ENCODE data around the gene BCAS3. TPM values are rescaled to one million over a fixed set of nuclear protein-coding genes. Genes with fewer than 3 reads are reported as not detected.

The BCAS3 gene
- total RNA-seq, 4 donors from 2014 or later, result 41.0 to 81.4 (median 45.6) TPM

DNA sequence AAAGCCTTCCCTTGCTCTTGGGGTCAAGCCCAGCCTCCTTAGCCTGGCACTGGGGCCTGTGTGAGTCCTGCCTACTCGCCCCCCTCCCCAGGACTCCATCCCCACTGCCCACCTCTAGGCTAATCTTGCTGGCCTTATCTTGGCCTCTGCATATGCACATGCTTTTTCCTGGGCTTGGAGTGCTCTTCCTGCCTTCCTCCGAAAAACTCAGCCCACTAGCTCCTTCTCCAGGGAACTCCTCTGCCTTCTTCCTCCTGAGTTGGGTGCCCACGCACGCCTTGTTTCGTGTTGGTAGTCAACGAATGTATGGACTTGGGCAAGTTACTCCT is 738.5 kb downstream of the BCAS3 start:
- Histone ChIP-seq H3K27me3 (peaks cover 23% of the 10 kb centered on the region), H3K27ac (no peak overlapping the region), H3K4me1 (peaks cover 30% of the 10 kb centered on the region), H3K4me3 (no peak overlapping the region), H3K9me3 (no peaks in the 10 kb centered on the region), H3K36me3 (no peaks in the 10 kb centered on the region)
- WGBS, result 93% methylated on average over 6 of the region's 6 CpGs
- DNase-seq (ENCODE audit: low spot score in 2 of 2), result no peak
- TF ChIP-seq, protein P1, sequence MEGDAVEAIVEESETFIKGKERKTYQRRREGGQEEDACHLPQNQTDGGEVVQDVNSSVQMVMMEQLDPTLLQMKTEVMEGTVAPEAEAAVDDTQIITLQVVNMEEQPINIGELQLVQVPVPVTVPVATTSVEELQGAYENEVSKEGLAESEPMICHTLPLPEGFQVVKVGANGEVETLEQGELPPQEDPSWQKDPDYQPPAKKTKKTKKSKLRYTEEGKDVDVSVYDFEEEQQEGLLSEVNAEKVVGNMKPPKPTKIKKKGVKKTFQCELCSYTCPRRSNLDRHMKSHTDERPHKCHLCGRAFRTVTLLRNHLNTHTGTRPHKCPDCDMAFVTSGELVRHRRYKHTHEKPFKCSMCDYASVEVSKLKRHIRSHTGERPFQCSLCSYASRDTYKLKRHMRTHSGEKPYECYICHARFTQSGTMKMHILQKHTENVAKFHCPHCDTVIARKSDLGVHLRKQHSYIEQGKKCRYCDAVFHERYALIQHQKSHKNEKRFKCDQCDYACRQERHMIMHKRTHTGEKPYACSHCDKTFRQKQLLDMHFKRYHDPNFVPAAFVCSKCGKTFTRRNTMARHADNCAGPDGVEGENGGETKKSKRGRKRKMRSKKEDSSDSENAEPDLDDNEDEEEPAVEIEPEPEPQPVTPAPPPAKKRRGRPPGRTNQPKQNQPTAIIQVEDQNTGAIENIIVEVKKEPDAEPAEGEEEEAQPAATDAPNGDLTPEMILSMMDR (IDR thresholded peaks at IDR 0.05), result no peak
- TF ChIP-seq POLR2A (IDR thresholded peaks at IDR 0.05), result no peak
- TF ChIP-seq POLR2AphosphoS5 (IDR thresholded peaks at IDR 0.05), result no peak
- no peak for TF ChIP-seq EP300 (IDR thresholded peaks at IDR 0.05)

DNA sequence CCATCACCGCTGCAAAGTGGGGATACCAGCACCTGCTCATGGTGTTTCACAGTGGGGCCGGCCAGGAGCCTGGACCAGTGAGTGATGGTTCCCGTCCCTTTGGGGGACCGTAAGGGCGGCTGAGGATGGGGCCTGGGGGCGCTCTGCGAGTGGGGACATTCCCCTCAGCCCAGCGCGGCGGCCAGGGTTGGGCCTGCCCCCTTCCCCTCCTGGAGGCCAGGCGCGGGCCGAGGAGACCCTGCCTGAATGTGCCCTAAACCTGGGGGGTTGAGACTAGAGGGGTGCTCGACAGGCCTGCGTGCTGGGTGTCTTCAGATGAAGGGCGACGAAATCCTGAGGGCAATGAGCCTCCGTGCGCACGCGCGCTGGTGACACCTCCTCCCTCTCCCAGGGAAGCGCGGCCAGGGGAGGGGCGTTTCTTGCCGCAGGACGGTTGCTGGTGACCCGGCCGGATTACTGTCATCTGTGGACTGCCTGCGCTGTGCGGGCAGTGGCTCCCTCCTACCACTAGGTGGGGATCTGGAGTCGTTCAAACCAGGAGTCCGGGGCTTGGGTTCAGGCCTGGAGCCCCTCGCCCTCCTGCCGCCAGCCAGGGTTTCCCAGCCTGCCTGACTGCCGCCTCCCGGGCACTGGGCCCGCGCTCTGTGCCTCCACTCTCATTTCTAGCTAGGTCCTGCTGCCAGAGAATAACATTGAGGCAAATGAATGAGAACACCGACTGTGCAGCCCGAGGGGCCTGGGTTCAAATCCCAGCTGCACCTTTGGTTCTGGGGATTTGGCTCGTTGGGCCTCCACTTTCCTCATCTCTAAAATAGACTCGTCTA is 739.1 kb downstream of the BCAS3 start:
- no peak overlapping the region for H3K27ac ChIP-seq
- DNase-seq (ENCODE audit: low spot score in 2 of 2), result peak; percentile 92 to 94
- H3K27me3 ChIP-seq, result peaks cover 21% of the 10 kb centered on the region
- H3K36me3 ChIP-seq, result no peaks in the 10 kb centered on the region
- no peak for TF ChIP-seq EP300 (IDR thresholded peaks at IDR 0.05)
- no peak for TF ChIP-seq POLR2AphosphoS5 (IDR thresholded peaks at IDR 0.05)
- TF ChIP-seq, protein P1 (IDR thresholded peaks at IDR 0.05), result peak; percentile 77 to 96
- no peak for TF ChIP-seq POLR2A (IDR thresholded peaks at IDR 0.05)
- H3K4me3 ChIP-seq, result peak overlapping the region; percentile 3
- peaks cover 24% of the 10 kb centered on the region for H3K4me1 ChIP-seq
- WGBS, result 35% methylated on average over 13 of the region's 43 CpGs
- no peaks in the 10 kb centered on the region for H3K9me3 ChIP-seq

DNA sequence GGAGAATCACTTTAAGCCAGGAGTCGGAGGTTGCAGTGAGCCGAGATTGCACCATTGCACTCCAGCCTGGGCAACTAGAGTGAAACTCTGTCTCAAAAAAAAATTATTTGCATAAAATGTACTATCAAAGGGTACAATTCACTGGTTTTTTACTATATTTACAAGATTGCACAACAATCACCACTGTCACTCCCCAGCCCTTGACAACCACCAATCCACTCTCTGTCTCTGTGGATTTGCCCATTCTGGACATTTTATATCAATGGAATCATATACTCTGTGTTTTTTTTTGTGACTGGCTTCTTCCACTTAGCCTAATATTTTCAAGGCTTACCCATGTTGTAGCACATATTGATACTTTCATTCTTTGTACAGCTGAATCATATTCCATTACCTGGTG is 740.8 kb downstream of the BCAS3 start:
- no peak for DNase-seq (ENCODE audit: low spot score in 2 of 2)
- no peaks in the 10 kb centered on the region for H3K9me3 ChIP-seq
- 100% methylated on average over 2 of the region's 2 CpGs for WGBS
- no peak overlapping the region for H3K27ac ChIP-seq
- no peaks in the 10 kb centered on the region for H3K36me3 ChIP-seq
- peaks cover 13% of the 10 kb centered on the region for H3K4me1 ChIP-seq
- TF ChIP-seq POLR2AphosphoS5 (IDR thresholded peaks at IDR 0.05) (no peak), POLR2A (IDR thresholded peaks at IDR 0.05) (no peak), EP300 (IDR thresholded peaks at IDR 0.05) (no peak)
- TF ChIP-seq, protein P1 (IDR thresholded peaks at IDR 0.05), result no peak
- H3K27me3 ChIP-seq, result peaks cover 29% of the 10 kb centered on the region
- no peak overlapping the region for H3K4me3 ChIP-seq

DNA sequence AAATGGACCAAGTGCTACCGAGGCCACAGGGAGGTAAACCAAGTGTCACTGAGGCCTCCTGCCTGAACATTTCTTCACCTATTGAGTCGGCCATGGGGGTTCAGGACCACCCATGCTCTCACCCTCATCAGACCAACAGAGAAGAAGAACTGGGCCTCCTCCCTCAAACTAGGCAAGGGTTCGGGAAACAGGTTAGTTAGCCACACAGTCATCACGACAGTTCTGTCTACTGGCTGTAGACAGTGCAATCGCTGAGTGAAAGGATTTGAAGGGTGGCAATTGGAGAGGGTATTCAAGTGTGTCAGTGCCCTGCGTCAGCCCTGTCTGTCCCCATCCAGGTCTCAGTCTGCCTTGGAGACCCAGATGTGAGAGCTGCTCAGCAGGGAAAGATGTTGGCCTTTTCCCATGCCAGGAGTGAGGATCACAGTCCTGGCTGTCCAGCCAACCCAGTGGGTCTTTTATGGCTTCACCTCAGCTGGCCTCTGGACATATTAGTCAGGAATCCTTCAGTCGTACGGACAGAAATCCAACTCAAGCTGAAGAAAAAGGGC is 741.9 kb downstream of the BCAS3 start:
- no peak overlapping the region for H3K27ac ChIP-seq
- no peak overlapping the region for H3K4me3 ChIP-seq
- TF ChIP-seq POLR2AphosphoS5 (IDR thresholded peaks at IDR 0.05) (no peak), EP300 (IDR thresholded peaks at IDR 0.05) (no peak), POLR2A (IDR thresholded peaks at IDR 0.05) (no peak)
- TF ChIP-seq, protein P1 (IDR thresholded peaks at IDR 0.05), result no peak
- peaks cover 41% of the 10 kb centered on the region for H3K27me3 ChIP-seq
- H3K36me3 ChIP-seq, result no peaks in the 10 kb centered on the region
- no peaks in the 10 kb centered on the region for H3K9me3 ChIP-seq
- no peak for DNase-seq (ENCODE audit: low spot score in 2 of 2)
- 83% methylated on average over 8 of the region's 8 CpGs for WGBS
- H3K4me1 ChIP-seq, result peaks cover 7% of the 10 kb centered on the region

DNA sequence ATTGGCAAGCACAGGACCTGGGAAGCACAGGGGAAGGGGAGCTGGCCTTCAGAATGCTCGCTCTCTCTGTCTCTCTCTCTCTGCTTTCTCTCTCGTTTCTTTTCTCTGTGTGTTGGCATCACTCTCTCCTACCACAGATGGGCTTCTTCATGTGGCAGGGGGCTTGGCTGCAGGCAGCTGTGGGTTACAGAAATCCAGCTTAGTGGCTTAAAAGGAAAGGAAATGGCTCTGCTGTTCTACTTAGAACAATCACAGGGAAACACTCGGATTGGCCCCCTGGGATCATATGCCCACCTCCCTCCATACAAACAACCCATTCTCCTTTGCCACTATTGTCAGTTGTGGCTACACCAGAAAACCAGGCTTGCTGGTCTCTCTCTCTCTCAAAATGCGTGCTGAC is 742.4 kb downstream of the BCAS3 start:
- peaks cover 7% of the 10 kb centered on the region for H3K4me1 ChIP-seq
- TF ChIP-seq EP300 (IDR thresholded peaks at IDR 0.05) (no peak), POLR2AphosphoS5 (IDR thresholded peaks at IDR 0.05) (no peak), POLR2A (IDR thresholded peaks at IDR 0.05) (no peak)
- TF ChIP-seq, protein P1 (IDR thresholded peaks at IDR 0.05), result no peak
- H3K9me3 ChIP-seq, result no peaks in the 10 kb centered on the region
- no peak overlapping the region for H3K27ac ChIP-seq
- WGBS, result 61% methylated on average over 4 of the region's 4 CpGs
- H3K36me3 ChIP-seq, result no peaks in the 10 kb centered on the region
- no peak overlapping the region for H3K4me3 ChIP-seq
- no peak for DNase-seq (ENCODE audit: low spot score in 2 of 2)
- peaks cover 46% of the 10 kb centered on the region for H3K27me3 ChIP-seq
